IPS-NIHi7 (cell line): ENCODE data around the gene KCND1.
"Not testable (repeated sequence)": the region's sequence is repeated elsewhere in the genome, so short reads cannot be mapped to it uniquely, and the experiment has no call there.

Source experiments
- DNase-seq: peaks from one replicate; pipeline ENCODE4 v3.0.0; 2012; ENCODE audit warnings: mixed read lengths; ENCODE audit errors: extremely low spot score

Gene KCND1

DNA sequence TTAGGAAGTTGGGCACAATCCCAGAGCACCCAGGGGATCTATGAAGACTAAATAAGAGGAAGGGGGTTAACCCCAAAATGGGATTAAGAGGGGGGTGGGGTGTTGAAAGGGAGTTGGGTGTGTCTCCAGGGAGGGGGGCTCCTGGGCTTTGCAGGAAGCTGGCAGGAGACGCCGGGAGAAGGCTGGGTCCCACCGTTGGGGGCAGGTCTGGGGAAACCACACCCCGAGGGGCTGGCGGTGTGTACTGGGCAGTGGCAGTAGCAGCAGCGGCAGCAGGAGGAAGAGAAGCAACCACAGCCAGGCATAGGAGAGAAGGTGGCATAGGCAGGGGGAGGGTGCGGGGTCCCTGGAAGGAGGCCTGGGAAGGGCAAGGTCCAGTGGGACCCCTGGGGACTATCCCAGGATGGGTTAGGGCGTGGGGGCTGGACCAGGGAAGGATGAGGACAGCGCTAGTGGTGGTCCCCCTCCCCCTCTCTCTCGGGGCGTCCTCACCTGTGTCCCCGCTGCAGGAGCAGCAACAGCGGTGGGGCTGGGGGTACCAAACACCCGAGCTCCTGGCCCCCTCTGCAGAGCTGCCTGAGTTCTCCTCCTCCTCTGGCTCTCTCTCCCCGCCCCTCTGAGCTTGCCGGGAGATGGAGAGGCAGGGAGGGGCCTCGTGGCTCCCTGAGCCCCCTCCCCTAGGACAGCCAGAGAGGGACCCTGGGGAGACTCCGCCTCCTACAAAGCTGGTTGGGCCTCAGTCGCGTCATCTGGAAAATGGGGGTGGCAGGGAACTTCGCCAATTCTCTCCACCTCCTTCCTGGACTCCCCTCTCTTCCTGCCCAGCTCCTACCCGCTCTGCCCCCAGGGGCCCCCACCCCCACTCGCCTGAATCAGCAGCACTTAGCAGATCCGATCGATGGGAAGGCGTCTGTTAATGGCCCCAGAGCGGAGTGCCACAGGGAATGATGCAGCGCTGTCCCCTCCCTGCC, at the start of gene KCND1:
TSS of gene KCND1 (minus strand) at position 596 of the 971 bp plus-strand sequence. CDS start 1,573 bp downstream, outside the sequence.
- DNase-seq: peak; percentile 64

DNA sequence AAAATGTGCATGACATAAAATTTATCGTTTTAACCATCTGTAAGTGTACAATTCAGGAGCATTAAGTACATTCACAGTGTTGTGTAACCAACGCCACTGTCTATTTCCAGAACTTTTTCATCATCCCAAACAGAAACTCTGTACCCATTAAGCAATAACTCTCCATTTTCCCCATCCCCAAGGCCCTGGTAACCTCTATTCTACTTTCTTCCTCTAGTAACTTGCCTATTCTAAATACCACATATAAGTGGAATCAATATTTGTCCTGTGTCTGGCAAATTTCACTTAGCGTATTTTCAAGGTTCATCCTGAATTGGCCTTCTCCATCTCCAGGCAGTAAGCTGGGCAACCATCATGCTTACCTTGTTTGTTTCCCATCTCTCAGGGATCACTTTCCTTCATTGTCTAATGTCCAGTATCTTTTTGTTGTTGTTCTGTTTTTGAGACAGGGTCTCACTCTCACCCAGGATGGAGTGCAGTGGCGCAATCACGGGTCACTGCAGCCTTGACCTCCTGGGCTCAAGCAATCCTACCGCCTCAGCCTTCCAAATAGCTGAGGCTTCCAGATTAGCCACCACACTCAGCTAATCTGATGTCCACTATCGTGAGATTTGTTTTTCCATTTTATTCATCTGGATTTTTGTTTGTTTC, 48.1 kb upstream of the KCND1 start:
- no peak for DNase-seq

DNA sequence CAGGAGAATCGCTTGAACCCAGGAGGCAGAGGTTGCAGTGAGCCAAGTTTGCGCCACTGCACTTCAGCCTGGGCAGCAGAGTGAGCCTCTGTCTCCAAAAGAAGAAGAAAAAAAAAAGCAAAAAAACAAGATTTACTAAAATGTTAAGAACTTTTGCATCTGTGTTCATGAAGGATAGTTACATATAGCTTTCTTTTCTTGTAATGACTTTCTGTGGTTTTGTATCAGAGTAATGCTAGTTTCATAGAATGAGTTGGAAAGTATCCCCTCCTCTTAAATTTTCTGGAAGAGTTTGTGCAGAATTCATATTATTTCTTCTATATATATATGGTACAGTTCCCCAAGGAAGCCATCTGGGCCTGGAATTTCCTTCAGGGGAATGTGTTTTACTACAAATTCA, 47.4 kb upstream of the KCND1 start:
- DNase-seq: no peak

DNA sequence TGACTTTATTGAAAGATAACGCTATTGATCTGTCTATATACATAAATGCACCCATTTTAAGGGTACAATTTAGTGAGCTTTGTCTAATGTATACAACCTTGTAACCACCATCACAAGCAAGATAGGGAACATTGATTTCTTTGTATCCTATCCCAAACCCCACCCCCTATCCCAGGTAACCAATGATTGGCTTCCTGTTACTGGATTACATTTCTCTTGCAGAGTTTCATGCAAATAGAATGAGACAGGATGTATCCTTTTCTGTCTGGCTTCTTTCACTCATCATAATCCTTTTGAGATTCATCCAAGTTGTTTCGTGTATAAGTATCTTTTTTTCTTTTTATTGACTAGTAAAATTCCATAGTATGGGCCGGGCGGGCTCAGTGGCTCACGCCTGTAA, 32.1 kb upstream of the KCND1 start:
- peak; percentile 8 for DNase-seq

DNA sequence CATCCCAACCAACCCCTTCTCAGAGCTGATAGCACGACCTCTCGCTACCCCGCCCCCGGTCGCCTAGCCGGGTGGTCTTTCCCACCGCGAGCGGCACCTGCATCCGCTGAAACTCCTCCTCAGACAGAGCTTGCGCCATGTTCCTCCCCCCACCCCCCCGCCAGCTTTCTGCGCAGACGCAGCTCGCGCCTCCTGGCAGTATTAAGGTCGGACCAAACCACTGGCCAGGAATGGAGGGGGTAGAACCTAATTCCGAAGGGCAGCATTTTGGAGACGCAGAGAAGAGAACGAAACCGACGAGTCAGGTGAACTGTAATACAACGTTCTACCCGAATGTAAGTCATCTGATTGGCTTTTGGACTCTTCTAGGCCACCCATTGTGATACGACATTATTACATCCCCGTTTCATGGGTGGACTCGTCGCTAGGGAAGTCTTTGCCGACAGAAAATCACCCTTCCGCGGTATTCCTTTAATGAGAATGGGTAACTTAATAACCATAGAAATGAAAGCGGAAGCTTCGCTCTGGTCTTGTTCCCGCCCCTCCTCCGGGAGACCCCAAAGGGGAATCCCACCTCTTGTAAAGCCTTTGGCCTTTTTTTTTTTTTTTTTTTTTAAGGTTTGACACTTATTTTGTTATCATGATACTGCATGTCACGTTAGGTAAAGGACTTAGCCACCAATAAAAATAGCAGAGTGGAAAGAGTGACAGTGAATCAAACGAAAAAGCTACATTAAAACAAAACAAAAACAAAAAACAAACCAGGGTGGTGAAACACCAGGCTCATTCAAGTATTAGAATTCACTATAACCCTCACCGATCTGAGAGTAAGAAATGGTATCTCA, 30.7 kb upstream of the KCND1 start, which contains the start of gene GRIPAP1:
TSS of gene GRIPAP1 (minus strand) at position 174 of the 845 bp plus-strand sequence. CDS start at position 139, 35 bp downstream.
- DNase-seq: peak; percentile 83

DNA sequence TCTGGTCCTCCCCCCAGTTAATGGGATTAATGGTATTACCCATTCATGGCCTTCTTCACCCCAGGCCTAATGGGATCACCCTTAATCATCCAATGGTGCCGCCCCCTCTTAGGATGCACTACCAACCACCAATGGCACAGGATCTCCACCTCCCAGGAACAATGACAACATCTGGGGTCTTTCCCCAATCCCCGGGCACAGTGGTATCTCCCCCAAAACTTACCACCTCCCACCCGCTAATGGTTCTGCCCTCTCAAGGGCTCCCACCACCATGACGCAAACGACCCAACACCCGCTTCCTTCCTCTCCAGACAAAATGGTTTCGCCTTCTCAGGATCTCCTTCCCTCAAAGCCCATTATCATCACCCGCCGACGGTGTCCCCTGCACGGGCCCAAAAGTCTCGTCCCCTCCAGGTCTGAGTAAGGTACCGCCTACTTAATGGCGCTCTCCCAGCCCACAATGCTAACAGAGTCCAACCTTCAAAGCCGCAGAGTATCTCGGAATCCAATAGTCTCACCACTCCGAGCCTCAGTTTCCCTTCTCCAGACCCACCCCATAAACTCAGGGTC, 30.0 kb upstream of the KCND1 start:
- peak; percentile 45 for DNase-seq

DNA sequence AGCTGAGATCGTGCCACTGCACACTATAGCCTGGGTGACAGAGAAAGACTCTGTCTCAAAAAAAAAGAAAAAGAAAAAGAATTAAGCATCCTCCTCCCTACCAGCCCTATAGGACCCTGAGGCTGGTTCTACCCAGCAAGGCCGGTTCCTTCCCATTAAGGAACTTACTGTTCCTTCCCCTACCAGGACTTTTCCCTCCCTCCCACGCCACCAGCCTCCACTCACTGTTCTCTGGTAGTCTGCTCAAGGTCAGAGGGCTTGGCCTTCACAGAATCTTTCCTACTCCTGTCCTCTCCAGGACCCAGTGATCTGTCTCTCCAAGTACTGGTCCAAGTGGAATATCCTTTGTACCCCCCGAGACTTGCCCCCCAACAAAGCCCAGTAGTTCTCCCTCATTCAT, 29.0 kb upstream of the KCND1 start:
- DNase-seq: peak; percentile 1

DNA sequence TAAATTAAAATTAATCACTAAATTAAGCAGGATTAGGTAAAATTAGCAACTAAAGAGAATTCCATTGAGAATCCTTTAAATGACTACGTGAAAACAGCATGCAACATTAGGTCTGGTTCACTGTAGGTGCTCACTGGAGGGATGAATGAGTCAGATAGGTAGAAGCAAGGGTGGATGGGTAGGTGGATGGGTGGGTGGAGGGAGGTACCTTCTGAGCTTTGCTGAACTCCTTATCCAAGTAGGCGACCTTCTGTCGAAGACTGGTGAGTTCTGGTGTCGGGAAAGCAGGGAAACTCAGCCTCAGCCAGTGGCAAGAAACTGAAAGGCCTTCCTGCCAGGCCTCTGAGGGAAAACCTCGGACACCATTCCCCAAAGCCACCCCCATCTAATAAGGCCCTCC, 27.4 kb upstream of the KCND1 start:
- peak; percentile 1 for DNase-seq

DNA sequence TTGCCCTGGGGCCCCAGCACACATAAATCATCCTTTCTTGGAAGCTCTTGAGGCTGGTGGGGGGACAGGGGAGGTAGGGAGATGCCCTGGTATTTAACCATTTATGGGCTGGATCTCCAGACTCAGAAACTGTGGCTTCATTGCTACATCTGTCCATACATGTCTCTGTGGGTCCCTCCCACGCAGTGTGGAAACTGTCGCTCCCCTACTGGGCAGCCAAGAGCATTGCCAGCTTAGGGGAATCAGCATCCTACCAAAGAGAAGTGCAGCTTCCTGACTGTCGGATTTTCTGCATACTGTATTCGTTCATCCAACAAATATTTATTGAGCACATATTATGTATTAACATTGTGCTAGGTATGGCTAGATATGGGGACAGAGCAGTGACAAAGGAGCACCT, 26.7 kb upstream of the KCND1 start:
- DNase-seq: no peak

DNA sequence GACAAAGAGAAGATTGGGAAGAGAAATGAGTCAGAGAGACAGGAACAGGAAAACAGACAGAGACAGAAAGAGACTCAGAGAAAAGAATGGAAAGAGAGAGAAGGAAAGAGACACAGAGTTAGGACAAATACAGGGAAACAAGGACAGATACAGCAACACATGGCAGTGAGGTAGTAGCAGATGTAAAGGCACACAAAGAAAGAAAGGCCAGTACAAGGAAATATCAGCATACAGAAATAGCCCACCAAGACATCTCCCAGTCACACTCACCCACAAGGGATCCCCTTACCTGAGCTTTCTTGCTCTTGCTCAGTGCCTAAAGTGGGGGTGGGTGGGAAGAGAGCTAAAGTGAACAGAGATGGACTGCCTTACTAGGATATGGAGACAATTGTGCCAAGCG, 26.2 kb upstream of the KCND1 start:
- no peak for DNase-seq

DNA sequence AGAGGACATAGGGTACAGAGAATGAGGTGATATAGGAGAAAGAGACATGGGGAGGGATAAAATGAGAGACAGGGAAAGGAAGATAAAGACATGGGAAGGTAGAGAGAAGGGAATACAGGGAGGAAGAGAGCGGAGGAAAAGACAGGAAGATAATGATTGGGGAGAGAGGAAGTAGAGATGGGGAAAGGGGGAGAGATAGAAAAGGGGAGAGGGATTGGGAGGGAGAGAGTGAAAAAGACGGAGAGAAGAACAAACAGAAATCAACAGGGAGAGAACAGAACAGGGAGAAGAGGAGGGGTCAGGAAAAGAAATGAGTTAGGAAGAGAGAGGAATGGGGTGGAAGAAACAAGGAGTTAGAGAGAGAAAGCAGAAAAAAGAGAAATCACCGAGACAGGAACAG, 25.8 kb upstream of the KCND1 start:
- no peak for DNase-seq

DNA sequence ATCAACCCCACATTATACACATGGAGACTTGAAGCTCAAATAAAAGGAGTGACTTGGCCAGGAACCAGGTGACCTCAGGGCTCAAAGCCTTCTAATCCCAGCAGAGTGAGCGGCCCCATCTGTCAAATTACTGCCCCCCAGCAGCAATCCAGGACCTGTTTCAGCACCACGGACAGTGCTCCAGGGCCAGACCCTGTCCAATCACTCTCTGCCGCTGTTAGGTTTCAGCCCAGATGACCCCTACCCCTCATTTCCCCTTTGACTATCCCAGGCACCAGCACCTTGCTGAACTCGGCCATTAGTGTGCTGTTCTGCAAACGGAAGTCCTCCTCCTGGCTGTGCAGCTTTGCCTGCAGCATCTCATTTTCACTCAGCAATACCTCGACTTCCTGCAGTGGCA, 25.3 kb upstream of the KCND1 start:
- peak; percentile 49 for DNase-seq

DNA sequence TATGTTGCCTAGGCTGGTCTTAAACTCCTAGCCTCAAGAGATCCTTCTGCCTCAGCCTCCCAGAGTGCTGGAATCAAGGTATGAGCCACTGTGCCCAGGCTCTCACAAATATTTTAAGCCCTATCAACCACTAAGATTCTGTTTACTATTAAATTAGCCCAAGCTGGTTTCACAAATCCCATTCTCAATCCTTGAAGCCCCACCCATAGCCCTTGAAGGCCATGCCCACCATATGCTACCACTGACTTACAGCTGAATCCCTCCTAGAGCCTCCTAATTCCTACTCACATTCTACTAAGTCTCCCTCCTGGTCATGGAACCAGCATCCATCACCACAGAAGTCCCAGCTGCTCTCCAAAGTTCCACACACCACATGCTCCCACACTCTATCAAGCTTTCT, 20.7 kb upstream of the KCND1 start:
- no peak for DNase-seq

DNA sequence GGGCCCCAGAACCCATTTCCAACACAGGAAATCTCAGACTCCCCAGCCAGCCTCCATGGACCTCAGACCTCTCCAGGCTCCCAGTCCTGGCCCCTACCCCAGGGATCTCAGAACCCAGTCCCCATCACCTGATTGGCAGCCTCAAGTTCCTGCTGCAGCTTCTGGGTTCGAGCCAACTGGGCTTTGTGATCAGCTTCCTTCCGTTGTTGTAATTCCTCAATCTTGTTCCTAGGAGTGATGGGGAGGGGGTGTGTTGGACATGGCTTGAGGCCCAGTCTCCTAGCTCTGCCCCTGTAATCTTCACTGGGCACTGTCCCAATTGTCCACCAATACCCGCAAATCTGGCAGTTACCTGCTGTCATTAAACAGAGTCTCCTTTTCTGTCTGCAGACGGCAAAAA, 17.8 kb upstream of the KCND1 start:
- no peak for DNase-seq

DNA sequence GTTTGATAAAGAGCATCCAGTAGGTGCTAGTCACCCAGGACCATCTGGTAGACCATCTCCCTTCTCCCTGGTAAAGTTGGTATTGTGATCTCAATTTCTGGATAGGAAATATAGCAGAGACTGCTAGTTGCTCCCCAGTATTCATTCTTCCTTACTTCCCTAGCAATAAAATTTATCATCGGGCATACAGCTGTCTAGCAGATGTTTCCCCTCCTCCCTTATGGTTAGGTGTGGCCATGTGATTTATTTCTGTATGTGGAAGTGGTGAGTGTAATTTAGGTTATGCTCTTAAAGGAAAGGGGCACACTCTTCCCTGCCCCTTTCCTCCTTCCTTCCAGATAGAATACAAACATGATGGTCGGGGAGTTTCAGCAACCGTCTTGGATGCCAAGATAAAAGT, 12.3 kb upstream of the KCND1 start:
- DNase-seq: no peak

DNA sequence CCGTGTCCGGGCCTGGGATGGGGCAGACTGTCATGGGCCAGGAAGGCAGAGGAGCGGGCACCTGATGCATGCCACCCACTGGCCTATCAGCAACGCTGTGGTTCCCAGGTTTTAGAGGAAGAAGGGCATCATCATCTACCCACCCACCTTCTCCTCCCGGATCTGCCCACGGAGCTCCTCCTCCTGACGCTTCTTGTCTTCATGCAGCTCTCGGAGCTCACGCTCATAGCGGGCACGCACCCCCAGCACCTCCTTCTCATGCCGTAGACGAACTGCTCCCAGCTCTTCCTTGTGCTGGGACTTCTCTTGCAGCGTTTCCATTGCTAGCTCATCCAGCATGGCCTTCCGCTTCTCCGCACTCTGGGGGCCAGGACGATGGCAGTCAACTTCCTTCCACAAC, 11.4 kb upstream of the KCND1 start:
- DNase-seq: no peak

DNA sequence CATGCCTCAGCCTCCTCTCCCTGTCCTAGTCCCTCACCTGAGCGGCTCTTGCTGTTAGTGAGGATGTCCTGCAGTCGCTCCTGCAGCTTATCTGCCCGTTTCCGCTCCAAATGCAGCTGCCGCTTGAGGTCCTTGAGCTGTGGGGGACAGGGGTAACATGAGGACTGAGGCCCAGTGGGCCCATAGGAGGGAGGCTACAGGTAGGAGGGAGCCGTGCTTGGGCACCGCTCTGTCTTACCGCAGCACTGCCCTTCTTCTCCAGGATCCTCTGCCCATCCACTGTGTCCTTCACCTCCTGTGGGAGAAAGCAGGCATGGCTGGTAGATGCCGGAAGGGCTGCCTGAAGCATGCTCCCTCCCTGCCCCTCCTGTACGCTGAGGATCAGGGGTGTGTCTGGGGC, 9.5 kb upstream of the KCND1 start:
- DNase-seq: no peak

DNA sequence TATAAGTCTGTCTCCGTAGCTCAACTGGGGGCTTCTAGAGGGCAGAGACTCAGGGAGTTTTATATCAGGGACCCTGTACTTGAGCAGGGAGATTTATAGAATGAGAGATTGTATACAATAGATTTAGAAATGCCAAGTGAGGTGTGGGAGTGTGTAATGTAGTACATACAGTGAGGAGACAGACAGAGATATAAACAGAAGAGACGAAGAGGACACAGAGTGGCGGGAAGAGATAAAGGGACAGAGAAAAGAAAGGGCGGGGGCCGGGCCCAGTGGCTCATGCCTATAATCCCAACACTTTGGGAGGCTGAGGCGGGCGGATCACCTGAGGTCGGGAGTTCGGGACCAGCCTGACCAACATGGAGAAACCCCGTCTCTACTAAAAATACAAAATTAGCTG, 8.7 kb upstream of the KCND1 start:
- not testable (repeated sequence) for DNase-seq

DNA sequence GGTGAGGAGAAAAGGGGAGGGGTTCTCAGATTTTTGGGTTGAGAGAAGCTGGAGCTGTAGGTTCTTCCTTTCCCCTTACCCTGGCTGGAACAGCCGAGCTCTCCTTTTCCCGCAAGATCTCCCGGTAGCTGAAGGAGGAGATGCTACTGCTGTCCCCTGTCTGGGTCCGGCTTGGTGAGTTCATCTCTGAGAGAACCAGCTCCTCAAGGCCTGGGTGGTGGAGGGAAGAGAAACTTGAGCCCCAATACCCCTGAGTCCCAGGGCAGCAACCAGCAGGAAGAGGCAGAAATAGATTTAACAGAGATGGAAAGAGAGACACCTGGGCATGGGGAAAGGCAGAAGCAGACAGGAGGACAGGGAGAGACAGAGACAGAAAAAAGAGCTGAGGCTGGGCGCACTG, 6.6 kb upstream of the KCND1 start:
- DNase-seq: no peak

DNA sequence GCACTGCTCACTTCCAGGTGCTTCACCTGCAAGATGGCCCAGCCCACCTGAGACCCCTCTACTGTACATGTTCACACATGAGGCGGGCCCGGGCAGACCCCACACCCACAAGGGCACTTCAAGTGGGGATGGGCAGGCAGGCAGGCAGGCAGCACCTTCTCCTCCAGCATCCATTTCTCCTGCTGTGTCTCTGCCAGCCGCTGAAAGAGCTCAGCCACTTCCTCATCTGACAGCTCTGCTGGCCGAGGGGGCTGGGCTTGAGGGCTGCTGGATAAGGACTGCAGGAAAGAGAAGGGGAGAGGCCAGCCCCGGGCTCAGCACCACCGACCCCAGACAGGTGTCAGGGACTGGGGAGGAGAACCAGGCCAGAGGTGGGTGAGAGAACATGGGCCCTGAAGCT, 4.4 kb upstream of the KCND1 start:
- DNase-seq: no peak

DNA sequence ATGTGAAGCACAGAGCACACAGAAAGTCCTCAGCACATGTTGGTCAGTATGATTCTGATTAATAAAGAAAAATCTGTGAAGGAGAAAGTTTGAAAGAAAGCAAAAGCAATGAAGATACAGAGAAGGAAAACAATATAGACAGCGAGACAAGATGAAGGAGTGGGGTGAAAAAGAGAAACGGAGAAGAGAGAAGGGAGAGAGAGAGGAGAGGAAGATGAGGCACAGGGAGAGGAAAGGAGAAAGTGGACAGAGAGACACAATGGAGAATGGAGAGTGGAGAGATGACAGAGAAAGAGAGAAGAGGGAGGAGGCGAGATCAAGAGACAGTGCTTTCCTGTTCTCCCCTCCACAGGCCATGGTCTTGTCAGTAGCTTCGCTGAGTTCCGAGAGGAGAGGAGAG, 3.9 kb upstream of the KCND1 start:
- DNase-seq: no peak

DNA sequence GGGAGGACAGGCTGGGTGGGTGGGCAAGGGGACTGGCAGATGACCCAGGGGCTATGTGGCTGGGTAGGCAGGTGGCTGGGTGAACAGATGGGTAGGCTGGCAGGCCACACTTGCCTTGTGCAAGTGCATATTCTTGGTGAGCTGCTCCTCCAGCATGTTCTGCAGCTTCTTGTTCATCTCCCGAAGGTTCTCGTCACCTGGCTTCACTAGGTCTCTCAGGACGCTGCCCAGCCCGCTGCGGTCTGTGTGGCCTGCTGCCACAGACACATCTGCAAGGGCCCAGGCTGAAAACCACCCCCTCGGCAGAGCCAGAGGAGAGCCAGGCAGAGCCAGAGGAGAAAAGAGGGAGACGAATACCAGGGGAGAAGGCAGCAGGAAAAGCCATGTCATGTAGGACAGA, 3.4 kb upstream of the KCND1 start:
- no peak for DNase-seq
